DMS114 treated with DMSO at 0.1 percent for 48 hours (cell line): ENCODE measurements around the gene TRPM3.

ENCODE experiments used
- DNase-seq: peaks from one replicate; lab custom pipeline; 2025; ENCODE audit not compliant: unreplicated experiment; lab: John Stamatoyannopoulos, UW

TRPM3 gene

GRCh38 chr9:70564468-70565335, 556.7 kb downstream of the TRPM3 start:
- no peak for DNase-seq

DNA sequence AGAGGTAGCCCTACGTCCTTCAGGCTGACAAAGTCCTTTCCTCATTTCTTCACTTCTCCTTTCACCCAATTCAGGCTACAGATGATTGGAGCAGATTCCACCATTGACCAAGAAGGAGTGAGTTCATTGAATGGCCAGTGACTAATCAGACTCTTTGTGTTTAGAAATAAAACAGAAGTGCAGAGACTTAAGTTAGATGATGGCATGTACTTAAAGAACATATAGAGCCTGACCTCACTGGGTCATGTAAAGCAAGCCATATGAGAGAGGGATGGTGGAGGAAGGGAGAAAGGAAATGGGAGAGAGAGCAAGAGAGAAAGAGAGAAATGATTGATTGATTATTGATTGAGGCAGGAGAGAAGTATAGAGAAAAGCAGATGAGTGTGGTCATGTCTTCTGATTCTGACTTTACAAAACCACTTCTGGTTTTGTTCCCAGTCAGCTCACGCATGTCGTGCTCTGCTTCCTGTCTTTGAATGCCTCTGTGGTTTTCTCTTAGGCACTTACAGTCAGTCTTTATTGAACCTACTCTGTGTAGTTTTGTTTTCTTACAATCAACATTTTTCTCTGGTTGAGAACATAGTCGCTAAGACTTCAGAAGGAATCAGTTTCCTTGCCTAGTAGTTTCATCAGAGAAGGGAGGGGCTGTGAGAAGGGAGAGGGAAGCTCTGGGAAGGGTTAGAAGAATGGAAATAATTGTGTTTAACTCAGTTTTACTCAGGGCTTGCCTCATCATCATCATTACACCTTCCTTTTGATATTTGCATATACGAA, 557.8 kb downstream of the TRPM3 start:
- no peak for DNase-seq

DNA sequence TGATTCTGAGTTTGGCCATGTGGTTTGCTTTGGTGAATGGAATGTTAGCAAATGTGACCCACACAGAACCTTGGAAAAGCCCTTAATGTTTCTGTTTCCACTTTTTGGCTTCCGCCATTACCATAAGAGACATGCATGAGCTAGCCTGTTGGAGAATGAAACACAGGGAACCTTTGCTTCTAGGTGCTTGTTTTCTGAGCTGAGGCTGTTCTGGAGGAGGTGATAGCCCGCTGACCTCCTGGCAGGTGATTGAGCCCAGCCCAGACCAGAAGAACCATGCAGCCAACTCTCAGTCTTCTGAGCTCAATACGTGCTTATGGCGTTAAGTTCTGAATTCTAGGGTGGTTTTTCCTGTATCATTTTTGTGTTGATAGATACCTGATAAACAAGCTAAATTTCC, 558.4 kb downstream of the TRPM3 start:
- no peak for DNase-seq

- DNase-seq = no peak
These were observed 559.5 kb downstream of the TRPM3 start for GRCh38 chr9:70561786-70562395.

DNA sequence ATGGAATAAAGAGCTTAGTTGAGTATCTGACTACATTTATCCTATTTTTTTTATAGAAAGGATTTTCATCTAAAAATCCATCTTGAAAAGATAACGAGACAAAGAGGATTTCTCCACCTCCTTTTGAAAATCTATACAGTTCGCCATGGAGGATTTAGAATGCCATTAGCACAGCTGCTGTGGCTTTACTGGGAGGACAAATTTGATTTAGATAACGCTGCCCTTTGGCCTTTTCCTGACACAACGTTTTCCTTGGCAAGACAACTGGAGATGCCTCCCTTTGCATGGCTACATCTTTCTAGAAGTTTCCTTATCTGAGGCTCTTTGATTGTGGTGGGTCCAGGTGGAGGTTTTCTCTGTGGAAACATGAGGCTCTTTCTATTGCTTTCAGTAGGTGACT, 560.3 kb downstream of the TRPM3 start:
- DNase-seq = no peak

DNA sequence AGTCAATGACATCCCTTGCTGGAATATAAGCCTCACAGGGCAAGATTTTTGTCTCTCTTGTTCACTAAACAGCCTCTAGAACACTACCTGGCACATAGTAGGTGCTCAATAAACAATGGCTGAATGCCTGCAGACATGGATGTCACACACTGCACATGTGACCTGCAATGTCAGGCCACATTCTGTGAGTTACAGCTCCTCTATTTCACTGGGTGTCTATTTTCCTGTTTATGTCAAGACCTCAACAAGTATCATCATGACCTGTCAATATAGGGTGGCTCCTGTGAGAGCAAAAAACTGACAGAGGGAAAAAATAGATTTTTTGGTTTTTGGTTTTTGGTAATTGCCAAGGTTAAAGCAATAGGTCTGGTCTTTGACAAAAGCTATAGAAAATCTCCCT, 562.3 kb downstream of the TRPM3 start:
- DNase-seq = no peak

- no peak for DNase-seq
These were observed 563.6 kb downstream of the TRPM3 start for GRCh38 chr9:70557661-70558369.

- no peak for DNase-seq
These were observed 564.6 kb downstream of the TRPM3 start for GRCh38 chr9:70556771-70557170.

- DNase-seq = no peak
These were observed 566.5 kb downstream of the TRPM3 start for GRCh38 chr9:70554881-70555280.

DNA sequence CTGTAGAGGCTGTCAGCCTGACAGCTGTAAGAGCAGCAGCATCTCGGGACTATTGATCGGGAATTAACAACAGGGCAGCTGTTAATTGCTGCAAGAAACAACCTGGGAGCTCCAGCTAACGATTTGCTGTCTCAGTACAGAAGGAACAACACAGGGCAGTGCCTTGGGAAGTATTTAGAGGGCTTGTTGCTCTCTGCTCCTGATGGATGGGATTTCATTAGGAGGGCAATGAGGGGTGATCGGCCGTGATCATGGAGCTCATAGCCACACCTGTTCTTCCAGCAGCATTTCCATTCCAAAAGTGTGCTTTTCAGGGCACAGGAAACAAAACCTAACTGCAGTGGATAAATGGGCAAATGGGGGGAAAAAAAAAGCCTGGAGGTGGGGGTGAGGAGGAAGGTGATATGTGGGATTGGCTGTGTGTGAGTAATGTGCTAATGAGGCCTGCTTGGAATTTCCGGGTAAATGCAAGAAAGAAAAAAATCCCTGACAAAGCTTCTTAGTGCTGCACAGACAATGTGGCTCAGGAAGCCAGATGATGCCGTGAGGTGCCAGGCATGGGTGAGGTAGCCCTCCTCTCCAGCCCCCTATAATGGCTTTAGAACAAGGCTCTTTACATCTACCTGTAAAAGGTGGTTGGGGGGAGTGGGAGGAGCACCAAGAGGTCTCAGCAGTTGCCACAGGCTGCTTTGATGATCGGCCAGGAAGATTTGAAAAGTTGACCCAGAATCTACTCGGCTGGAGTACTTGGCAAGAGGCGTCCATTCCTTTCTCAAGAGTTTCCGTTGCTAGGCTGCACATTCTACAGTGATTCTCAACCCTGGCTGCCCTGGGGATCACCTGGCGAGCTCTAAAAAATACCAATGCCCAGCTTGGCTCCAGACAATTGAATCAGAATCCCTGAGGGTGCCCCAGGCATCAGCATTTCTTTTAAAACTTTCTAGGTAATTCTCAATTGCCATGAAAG, 567.4 kb downstream of the TRPM3 start:
- DNase-seq = no peak

- no peak for DNase-seq
These were observed 568.9 kb downstream of the TRPM3 start for GRCh38 chr9:70552561-70552960.

DNA sequence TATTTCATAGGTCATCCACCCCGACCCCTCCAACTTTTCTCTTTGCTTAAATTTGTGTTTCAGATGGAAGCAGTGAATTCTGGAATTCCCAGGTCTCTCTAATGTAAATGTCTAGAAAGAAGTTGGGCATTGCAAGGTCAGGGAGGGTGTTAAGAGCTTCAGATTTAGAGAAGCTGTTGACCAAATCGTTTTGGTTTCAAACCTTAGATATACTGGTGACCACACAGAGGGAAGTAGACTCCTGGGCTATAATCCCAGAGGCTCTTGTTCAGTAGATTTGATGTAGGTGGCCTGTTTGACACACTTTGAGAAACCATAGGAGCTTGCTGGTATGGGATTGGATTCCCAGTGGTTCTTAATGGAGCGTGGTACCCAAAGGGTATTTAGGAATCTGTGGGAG, 569.6 kb downstream of the TRPM3 start:
- DNase-seq = no peak

GRCh38 chr9:70551396-70551795, 570.0 kb downstream of the TRPM3 start:
- no peak for DNase-seq

- no peak for DNase-seq
These were observed 571.5 kb downstream of the TRPM3 start for GRCh38 chr9:70549926-70550325.

GRCh38 chr9:70542311-70542931, 579.0 kb downstream of the TRPM3 start:
- DNase-seq = no peak

DNA sequence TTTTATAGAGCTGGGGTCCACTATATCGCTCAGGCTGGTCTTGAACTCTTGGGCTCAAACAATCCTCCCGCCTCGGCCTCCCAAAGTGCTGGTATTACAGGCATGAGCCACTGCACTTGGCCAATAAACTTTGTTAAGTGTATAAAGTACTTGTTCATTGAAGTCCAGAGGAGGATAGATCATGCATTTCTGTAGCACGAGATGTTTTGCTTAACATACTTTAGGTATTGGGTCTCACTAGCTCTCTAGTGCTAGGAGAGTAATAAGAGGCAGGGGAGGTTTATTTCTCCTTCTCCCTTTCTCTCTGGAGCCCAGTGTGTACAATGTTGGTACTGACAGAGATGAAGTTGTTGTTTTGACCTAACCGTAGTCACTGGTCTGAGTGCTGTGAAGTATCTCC, 581.4 kb downstream of the TRPM3 start:
- no peak for DNase-seq

GRCh38 chr9:70539526-70539925, 581.9 kb downstream of the TRPM3 start:
- DNase-seq = no peak

DNA sequence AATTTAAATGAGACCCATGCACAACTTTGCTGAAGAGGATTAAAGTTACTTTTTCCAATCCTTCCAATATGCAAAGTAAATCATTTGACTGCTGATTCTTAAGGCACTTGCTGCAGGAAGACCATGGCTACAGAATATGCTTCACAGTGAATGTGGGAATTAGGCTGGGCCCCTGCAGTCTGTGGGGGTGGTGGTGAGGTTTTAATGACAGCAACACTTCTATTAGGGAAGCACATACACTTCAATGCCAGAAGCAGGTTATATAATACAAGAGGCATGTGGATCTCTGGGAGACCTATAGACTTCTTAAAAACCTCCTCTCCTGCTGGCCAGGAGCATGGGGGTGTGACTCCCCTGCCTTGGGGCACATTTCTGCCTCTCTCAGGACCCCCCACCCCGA, 582.4 kb downstream of the TRPM3 start:
- DNase-seq = no peak

- DNase-seq = no peak
These were observed 584.3 kb downstream of the TRPM3 start for GRCh38 chr9:70537084-70537483.
